GM23248 (cell line): ENCODE measurements around the gene FOXD1. TPM values are rescaled to one million over a fixed set of nuclear protein-coding genes. Genes with fewer than 3 reads are reported as not detected.
"Not testable (repeated sequence)": the region's sequence is repeated elsewhere in the genome, so short reads cannot be mapped to it uniquely, and the experiment has no call there.

Source experiments
- DNase-seq: peaks from one replicate; pipeline ENCODE4 v3.0.0-alpha.2; 2015
- H2AFZ ChIP-seq: fragments of 200-600 bp; sonication (generic); 2 replicates; pipeline ENCODE4 v1.6.1; 2016; ENCODE audit warnings: antibody characterized with exemption
- H3F3A ChIP-seq: fragments of 200-600 bp; sonication (generic); 2 replicates; pipeline ENCODE4 v1.6.1; 2016; ENCODE audit warnings: mild to moderate bottlenecking, antibody characterized with exemption, mixed run types; ENCODE audit not compliant: insufficient read depth
- H3K27ac ChIP-seq: fragments of 200-600 bp; sonication (generic); 2 replicates; pipeline ENCODE4 v1.5.1; 2016; ENCODE audit warnings: mild to moderate bottlenecking
- H3K27me3 ChIP-seq: fragments of 200-600 bp; sonication (generic); replicated peaks from 2 replicates; pipeline ENCODE4 v1.6.1; 2016; ENCODE audit warnings: mild to moderate bottlenecking; ENCODE audit not compliant: insufficient read depth
- H3K36me3 ChIP-seq: fragments of 200-600 bp; sonication (generic); 2 replicates; pipeline ENCODE4 v1.6.1; 2016; ENCODE audit warnings: low read depth, mild to moderate bottlenecking
- H3K4me1 ChIP-seq: fragments of 200-600 bp; sonication (generic); 2 replicates; pipeline ENCODE4 v1.6.1; 2016; ENCODE audit warnings: mild to moderate bottlenecking; ENCODE audit not compliant: insufficient read depth
- H3K4me2 ChIP-seq: fragments of 200-600 bp; sonication (generic); one replicate; pipeline ENCODE4 v1.6.1; 2016; ENCODE audit warnings: mild to moderate bottlenecking; ENCODE audit not compliant: unreplicated experiment
- H3K4me3 ChIP-seq: fragments of 200-600 bp; sonication (generic); 2 replicates; pipeline ENCODE4 v1.5.1; 2016; ENCODE audit warnings: mild to moderate bottlenecking
- H3K79me2 ChIP-seq: fragments of 200-600 bp; sonication (generic); 2 replicates; pipeline ENCODE4 v1.6.1; 2016; ENCODE audit warnings: mild to moderate bottlenecking; ENCODE audit not compliant: insufficient read depth
- H3K9ac ChIP-seq: fragments of 200-600 bp; sonication (generic); 2 replicates; pipeline ENCODE4 v1.6.1; 2016; ENCODE audit warnings: mild to moderate bottlenecking
- H3K9me2 ChIP-seq: fragments of 200-600 bp; sonication (generic); 2 replicates; pipeline ENCODE4 v1.6.1; 2016; ENCODE audit warnings: mixed run types, mild to moderate bottlenecking, moderate library complexity; ENCODE audit not compliant: insufficient read depth
- H3K9me3 ChIP-seq: fragments of 200-600 bp; sonication (generic); one replicate; pipeline ENCODE4 v1.6.1; 2017; ENCODE audit warnings: low read depth
- H4K20me1 ChIP-seq: fragments of 200-600 bp; sonication (generic); 2 replicates; pipeline ENCODE4 v1.6.0; 2016; ENCODE audit not compliant: insufficient read depth
- EZH2 ChIP-seq: fragments of 200-600 bp; sonication (generic); IDR thresholded peaks from 2 replicates; pipeline ENCODE4 v1.6.1; 2018; ENCODE audit warnings: antibody characterized with exemption, mild to moderate bottlenecking; ENCODE audit not compliant: insufficient read depth, poor library complexity, severe bottlenecking
- EZH2phosphoT487 ChIP-seq: fragments of 200-600 bp; sonication (generic); IDR thresholded peaks from 2 replicates; pipeline ENCODE4 v1.6.1; 2018; ENCODE audit warnings: antibody characterized with exemption, moderate library complexity, mild to moderate bottlenecking, low read depth; ENCODE audit not compliant: insufficient read depth
- WGBS, 2 experiments: methylation state at CpG; one replicate each; pipeline ENCODE4 v1.1.6; 2015 to 2017; ENCODE audit warnings: low lambda C conversion rate in 2 of 2, low coverage in 1 of 2; ENCODE audit errors: missing lambda C conversion rate in 2 of 2; 5-methylcytosine and 5-hydroxymethylcytosine counted together
- in situ Hi-C: fragments of 300-500 bp; cut with MboI; formaldehyde crosslinking; loops from 2 replicates; pipeline ENCODE4 v1.15.0; 2020
- polyA plus RNA-seq: library from polyadenylated mRNA; unstranded; fragments of >200 nt; fragmentation: Nextera tagmentation; extraction: Ambion mirVana; gene quantifications from 2 replicates; pipeline ENCODE4 v1.2.1, GENCODE V29; 2016
- total RNA-seq: library from RNA; depleted of rRNA; stranded (reverse); fragments of >200 nt; shearing (Covaris generic); gene quantifications from 2 replicates; pipeline ENCODE4 v1.2.3, GENCODE V29; 2014

Gene FOXD1
- total and polyA plus RNA-seq, 2 experiments from 2014 or later = 8.0 to 53.9 TPM

GRCh38 chr5:73460133-73460532, 11.6 kb upstream of the FOXD1 start:
- in situ Hi-C loops = no loop called here
- 90 to 93% methylated on average over 1 of the region's 1 CpG for WGBS, 2 experiments

GRCh38 chr5:73459366-73459765, 10.8 kb upstream of the FOXD1 start:
- H3K4me2 ChIP-seq = no peak overlapping the region
- H2AFZ ChIP-seq = no peak overlapping the region
- 0 out of 2 replicates have a peak, but pooled peaks cover 4% of the 10 kb centered on the region for H3K4me1 ChIP-seq
- no peaks in the 10 kb centered on the region for H3K9me3 ChIP-seq
- no peaks in the 10 kb centered on the region for H4K20me1 ChIP-seq
- H3K4me3 ChIP-seq = no peak overlapping the region
- H3K36me3 ChIP-seq = no peaks in the 10 kb centered on the region
- H3K27ac ChIP-seq = no peak overlapping the region
- H3K9ac ChIP-seq = no peak overlapping the region
- no peaks in the 10 kb centered on the region for H3K9me2 ChIP-seq
- H3F3A ChIP-seq = no peaks in the 10 kb centered on the region
- H3K27me3 ChIP-seq = no peaks in the 10 kb centered on the region
- 17 to 29% methylated on average over 1 of the region's 1 CpG for WGBS, 2 experiments
- DNase-seq = peak; percentile 54
- TF ChIP-seq EZH2 (no peak), EZH2phosphoT487 (no peak)
- H3K79me2 ChIP-seq = no peaks in the 10 kb centered on the region
- in situ Hi-C loops = no loop called here

More at GRCh38 chr5:73460133-73460532, 11.6 kb upstream of the FOXD1 start:
- Histone ChIP-seq H3K4me2 (no peak overlapping the region), H3K9me3 (no peaks in the 10 kb centered on the region), H3K27me3 (no peaks in the 10 kb centered on the region), H3K9ac (no peak overlapping the region), H3F3A (no peaks in the 10 kb centered on the region), H3K27ac (no peak overlapping the region), H4K20me1 (no peaks in the 10 kb centered on the region), H2AFZ (no peak overlapping the region), H3K4me3 (no peak overlapping the region), H3K36me3 (no peaks in the 10 kb centered on the region), H3K9me2 (no peaks in the 10 kb centered on the region), H3K79me2 (no peaks in the 10 kb centered on the region), H3K4me1 (0 out of 2 replicates have a peak, but pooled peaks cover 4% of the 10 kb centered on the region)
- TF ChIP-seq EZH2 = no peak
- TF ChIP-seq EZH2phosphoT487 = no peak
- no peak for DNase-seq

- H3K36me3 ChIP-seq, in situ Hi-C loops, H3K4me2 ChIP-seq, H3F3A ChIP-seq, H3K27me3 ChIP-seq, H3K27ac ChIP-seq, H4K20me1 ChIP-seq, H3K79me2 ChIP-seq, DNase-seq, H2AFZ ChIP-seq, H3K4me3 ChIP-seq, H3K9me3 ChIP-seq, H3K9me2 ChIP-seq, H3K4me1 ChIP-seq, H3K9ac ChIP-seq: not testable (repeated sequence)
- WGBS, 2 experiments = 61 to 68% methylated on average over 1 of the region's 1 CpG
Observed at GRCh38 chr5:73456462-73456861, 7.9 kb upstream of the FOXD1 start.

- H4K20me1 ChIP-seq = no peaks in the 10 kb centered on the region
- no peaks in the 10 kb centered on the region for H3K4me1 ChIP-seq
- no peak overlapping the region; the same call in 1 of the 2 replicates for H2AFZ ChIP-seq
- H3K36me3 ChIP-seq = no peaks in the 10 kb centered on the region
- peak; percentile 78 for DNase-seq
- WGBS, 2 experiments = 61 to 62% methylated on average over 6 of the region's 6 CpGs
- H3K4me3 ChIP-seq = no peak overlapping the region
- no peak overlapping the region for H3K27ac ChIP-seq
- H3K9me2 ChIP-seq = no peaks in the 10 kb centered on the region
- no peak overlapping the region for H3K9ac ChIP-seq
- no peak overlapping the region for H3K4me2 ChIP-seq
- no peaks in the 10 kb centered on the region for H3K27me3 ChIP-seq
- no peak for TF ChIP-seq EZH2phosphoT487
- TF ChIP-seq EZH2 = no peak
- H3K9me3 ChIP-seq = no peaks in the 10 kb centered on the region
- peaks cover 10% of the 10 kb centered on the region for H3F3A ChIP-seq
- in situ Hi-C loops = no loop called here
- peaks cover 2% of the 10 kb centered on the region; the same call in 1 of the 2 replicates for H3K79me2 ChIP-seq
Observed at GRCh38 chr5:73454379-73455036, 5.9 kb upstream of the FOXD1 start.
